Astrocyte (in vitro differentiated cells and primary cell): Measurements from ENCODE around the gene CLPX. TPM values are rescaled to one million over a fixed set of nuclear protein-coding genes. Genes with fewer than 3 reads are reported as not detected.
"Not testable (repeated sequence)": the region's sequence is repeated elsewhere in the genome, so short reads cannot be mapped to it uniquely, and the experiment has no call there.

Source experiments
- DNase-seq: peaks from one replicate; pipeline ENCODE4 v3.0.0-alpha.2; 2010; ENCODE audit warnings: low read depth
- FAIRE-seq: peaks from 2 replicates; lab custom pipeline; 2011; peaks lifted over from hg19 to GRCh38; lab: Jason Lieb, UNC
- H2AFZ ChIP-seq: 2 replicates; pipeline ENCODE4 v1.6.0; 2012; ENCODE audit warnings: low read depth, low read length, inconsistent platforms
- H3K27ac ChIP-seq: 2 replicates; pipeline ENCODE4 v1.5.1; 2011; ENCODE audit warnings: low read depth, low read length, inconsistent platforms
- H3K27me3 ChIP-seq: 2 replicates; pipeline ENCODE4 v1.6.0; 2011; ENCODE audit warnings: low read length, inconsistent platforms; ENCODE audit not compliant: insufficient read depth
- H3K36me3 ChIP-seq: 2 replicates; pipeline ENCODE4 v1.5.1; 2011; ENCODE audit warnings: low read length, inconsistent platforms; ENCODE audit not compliant: insufficient read depth
- H3K4me1 ChIP-seq: 2 replicates; pipeline ENCODE4 v1.5.1; 2011; ENCODE audit warnings: low read length, inconsistent platforms; ENCODE audit not compliant: insufficient read depth
- H3K4me2 ChIP-seq: 2 replicates; pipeline ENCODE4 v1.6.0; 2012; ENCODE audit warnings: low read length, inconsistent platforms
- H3K4me3 ChIP-seq: 2 replicates; pipeline ENCODE4 v1.5.1; 2011; ENCODE audit warnings: low read depth, mild to moderate bottlenecking, low read length, inconsistent platforms; ENCODE audit not compliant: insufficient read depth
- H3K79me2 ChIP-seq: 2 replicates; pipeline ENCODE4 v1.6.0; 2012; ENCODE audit warnings: mild to moderate bottlenecking, low read length, inconsistent platforms; ENCODE audit not compliant: insufficient read depth
- H3K9ac ChIP-seq: 2 replicates; pipeline ENCODE4 v1.6.0; 2012; ENCODE audit warnings: mild to moderate bottlenecking, low read length, inconsistent platforms
- H3K9me3 ChIP-seq: 2 replicates; pipeline ENCODE4 v1.5.1; 2012; ENCODE audit warnings: low read depth, mild to moderate bottlenecking, low read length, inconsistent platforms; ENCODE audit not compliant: insufficient read depth
- H4K20me1 ChIP-seq: 2 replicates; pipeline ENCODE4 v1.6.0; 2012; ENCODE audit warnings: low read length, inconsistent platforms; ENCODE audit not compliant: insufficient read depth
- H3K27ac Mint-ChIP-seq: one replicate; pipeline ENCODE4 v1.8.0; 2021; ENCODE audit warnings: mild to moderate bottlenecking, mixed read lengths; ENCODE audit not compliant: unreplicated experiment
- H3K27me3 Mint-ChIP-seq: one replicate; pipeline ENCODE4 v1.8.0; 2021; ENCODE audit warnings: low read depth, mixed read lengths; ENCODE audit not compliant: unreplicated experiment
- H3K36me3 Mint-ChIP-seq: one replicate; pipeline ENCODE4 v1.8.0; 2021; ENCODE audit warnings: low read depth, mixed read lengths; ENCODE audit not compliant: unreplicated experiment
- H3K4me1 Mint-ChIP-seq: one replicate; pipeline ENCODE4 v1.8.0; 2021; ENCODE audit warnings: low read depth, mixed read lengths; ENCODE audit not compliant: unreplicated experiment
- H3K4me3 Mint-ChIP-seq: one replicate; pipeline ENCODE4 v1.8.0; 2021; ENCODE audit warnings: mild to moderate bottlenecking, moderate library complexity, mixed read lengths; ENCODE audit not compliant: unreplicated experiment
- H3K9me3 Mint-ChIP-seq: one replicate; pipeline ENCODE4 v1.8.0; 2021; ENCODE audit warnings: mild to moderate bottlenecking, mixed read lengths; ENCODE audit not compliant: unreplicated experiment
- CTCF ChIP-seq: IDR thresholded peaks from 2 replicates; pipeline ENCODE4 v1.5.1; 2011; ENCODE audit warnings: low read depth, mild to moderate bottlenecking, inconsistent platforms, low read length, moderate library complexity; ENCODE audit not compliant: insufficient read depth
- EZH2 ChIP-seq: IDR thresholded peaks from 2 replicates; pipeline ENCODE4 v1.6.1; 2012; ENCODE audit warnings: mild to moderate bottlenecking, low read length, inconsistent platforms; ENCODE audit not compliant: insufficient read depth
- total RNA-seq: library from RNA; stranded (reverse); gene quantifications from 2 replicates; pipeline ENCODE4 v1.2.1, GENCODE V29; 2021

Gene CLPX
- total RNA-seq, 1 donor from 2014 or later = 45.2 TPM

GRCh38 chr15:65100442-65100841 lies 84.7 kb downstream of the CLPX start:
- DNase-seq (no peak), FAIRE-seq (no peak)
- Mint-ChIP-seq H3K27me3 (peaks cover 18% of the 10 kb centered on the region), H3K27ac (no peak overlapping the region), H3K36me3 (peaks cover 38% of the 10 kb centered on the region), H3K4me3 (no peak overlapping the region), H3K9me3 (peaks cover 4% of the 10 kb centered on the region), H3K4me1 (peaks cover 14% of the 10 kb centered on the region)
- Histone ChIP-seq H3K4me2 (no peak overlapping the region), H3K79me2 (no peaks in the 10 kb centered on the region), H3K4me3 (no peak overlapping the region), H3K36me3 (peaks cover 8% of the 10 kb centered on the region), H3K27ac (no peak overlapping the region), H3K27me3 (no peaks in the 10 kb centered on the region), H2AFZ (no peak overlapping the region), H4K20me1 (peaks cover 25% of the 10 kb centered on the region), H3K9ac (no peak overlapping the region), H3K9me3 (no peaks in the 10 kb centered on the region), H3K4me1 (peaks cover 9% of the 10 kb centered on the region)
- TF ChIP-seq CTCF (no peak), EZH2 (no peak)

- H3K9me3 Mint-ChIP-seq, FAIRE-seq, H3K79me2 ChIP-seq, H3K36me3 ChIP-seq, H3K27me3 ChIP-seq, H3K27ac ChIP-seq, H3K4me3 ChIP-seq, DNase-seq, H3K27ac Mint-ChIP-seq, H3K9ac ChIP-seq, H3K4me3 Mint-ChIP-seq, H3K4me2 ChIP-seq, H3K9me3 ChIP-seq, H3K4me1 ChIP-seq, H2AFZ ChIP-seq: not testable (repeated sequence)
- peaks cover 25% of the 10 kb centered on the region for H4K20me1 ChIP-seq
- peaks cover 14% of the 10 kb centered on the region for H3K4me1 Mint-ChIP-seq
- H3K36me3 Mint-ChIP-seq = peaks cover 35% of the 10 kb centered on the region
- H3K27me3 Mint-ChIP-seq = peaks cover 21% of the 10 kb centered on the region
These were observed 85.3 kb downstream of the CLPX start for GRCh38 chr15:65099801-65100200.

GRCh38 chr15:65099336-65099735 lies 85.8 kb downstream of the CLPX start:
- H3K4me2 ChIP-seq = no peak overlapping the region
- H3K79me2 ChIP-seq = no peaks in the 10 kb centered on the region
- H3K4me1 ChIP-seq = peaks cover 9% of the 10 kb centered on the region
- H3K4me3 ChIP-seq = no peak overlapping the region
- peaks cover 25% of the 10 kb centered on the region for H4K20me1 ChIP-seq
- peaks cover 8% of the 10 kb centered on the region for H3K36me3 ChIP-seq
- Mint-ChIP-seq H3K27ac (no peak overlapping the region), H3K27me3 (peaks cover 21% of the 10 kb centered on the region), H3K36me3 (peaks cover 36% of the 10 kb centered on the region), H3K9me3 (peaks cover 4% of the 10 kb centered on the region), H3K4me1 (peaks cover 14% of the 10 kb centered on the region), H3K4me3 (no peak overlapping the region)
- no peaks in the 10 kb centered on the region for H3K9me3 ChIP-seq
- no peak for FAIRE-seq
- no peak for DNase-seq
- H3K9ac ChIP-seq = no peak overlapping the region
- H3K27ac ChIP-seq = no peak overlapping the region
- H3K27me3 ChIP-seq = no peaks in the 10 kb centered on the region
- no peak for TF ChIP-seq CTCF
- TF ChIP-seq EZH2 = no peak
- H2AFZ ChIP-seq = no peak overlapping the region

Other genes starting within 250 kb of the CLPX start
- 60.2 and 61.0 TPM in 2 replicates for gene SPG21, start 195.4 kb downstream of the CLPX start, total RNA-seq
- 12.3 and 13.5 TPM in 2 replicates for gene MTFMT, start 155.7 kb downstream of the CLPX start, total RNA-seq
- gene SLC51B, start 140.0 kb downstream of the CLPX start, total RNA-seq = not detected in 2 replicates
- 0.32 and 0.36 TPM in 2 replicates for gene RASL12, start 117.4 kb downstream of the CLPX start, total RNA-seq
- gene KBTBD13, start 108.6 kb downstream of the CLPX start, total RNA-seq = not detected in 2 replicates
- gene UBAP1L, start 70.1 kb downstream of the CLPX start, total RNA-seq = 1.8 and 1.9 TPM in 2 replicates
- gene PDCD7, start 51.5 kb downstream of the CLPX start, total RNA-seq = 12.3 and 15.0 TPM in 2 replicates
- 1.1 and 3.6 TPM in 2 replicates for gene CILP, start 26.1 kb upstream of the CLPX start, total RNA-seq
- gene PARP16, start 101.5 kb upstream of the CLPX start, total RNA-seq = 2.7 and 4.7 TPM in 2 replicates
- not detected in 2 replicates for gene RNU5A-1, start 110.7 kb upstream of the CLPX start, total RNA-seq
- 11.7 TPM in 1 of 2 replicates, not detected in the other for gene RNU5B-1, start 119.3 kb upstream of the CLPX start, total RNA-seq
- 8.4 and 11.0 TPM in 2 replicates for gene IGDCC3, start 192.7 kb upstream of the CLPX start, total RNA-seq
- gene IGDCC4, start 237.6 kb upstream of the CLPX start, total RNA-seq = 28.1 and 30.7 TPM in 2 replicates